Measurements from ENCODE around the gene ARL15. TPM values are rescaled to one million over a fixed set of nuclear protein-coding genes. Genes with fewer than 3 reads are reported as not detected.
"Not testable (repeated sequence)": the region's sequence is repeated elsewhere in the genome, so short reads cannot be mapped to it uniquely, and the experiment has no call there.

The ARL15 gene
- total RNA-seq, 4 donors from 2014 or later, result 36.2 to 338 (median 69.0) TPM

- Histone ChIP-seq H3K27me3 (no peaks in the 10 kb centered on the region), H3K9me3 (no peaks in the 10 kb centered on the region), H3K27ac (no peak overlapping the region), H3K36me3 (no peaks in the 10 kb centered on the region), H3K4me1 (no peaks in the 10 kb centered on the region), H3K4me3 (no peak overlapping the region)
- no peak for DNase-seq
- no peak for TF ChIP-seq CTCF (IDR thresholded peaks at IDR 0.05)
- TF ChIP-seq POLR2A (IDR thresholded peaks at IDR 0.05), result no peak
- intact Hi-C loops (cut with DNase I; ENCODE audit: low total_unique reads), result no loop called here
Measured at GRCh38 chr5:54062958-54063357, 247.4 kb downstream of the ARL15 start.

- H3K36me3 ChIP-seq; DNase-seq; H3K9me3 ChIP-seq; H3K27me3 ChIP-seq; H3K27ac ChIP-seq; H3K4me1 ChIP-seq; intact Hi-C loops (cut with DNase I; ENCODE audit: low total_unique reads); H3K4me3 ChIP-seq: not testable (repeated sequence)
Measured at GRCh38 chr5:54060919-54061318, 249.5 kb downstream of the ARL15 start.

GRCh38 chr5:54049963-54050362 lies 260.4 kb downstream of the ARL15 start:
- no peak for TF ChIP-seq POLR2A (IDR thresholded peaks at IDR 0.05)
- H3K27me3 ChIP-seq, result no peaks in the 10 kb centered on the region
- intact Hi-C loops (cut with DNase I; ENCODE audit: low total_unique reads), result no loop called here
- H3K4me1 ChIP-seq, result no peaks in the 10 kb centered on the region
- H3K4me3 ChIP-seq, result no peak overlapping the region
- H3K36me3 ChIP-seq, result no peaks in the 10 kb centered on the region
- no peaks in the 10 kb centered on the region for H3K9me3 ChIP-seq
- H3K27ac ChIP-seq, result no peak overlapping the region
- DNase-seq, result no peak

- H3K36me3 ChIP-seq, result no peaks in the 10 kb centered on the region
- no peak overlapping the region for H3K27ac ChIP-seq
- no peaks in the 10 kb centered on the region for H3K27me3 ChIP-seq
- intact Hi-C loops (cut with DNase I; ENCODE audit: low total_unique reads), result no loop called here
- no peak for TF ChIP-seq CTCF (IDR thresholded peaks at IDR 0.05)
- TF ChIP-seq POLR2A (IDR thresholded peaks at IDR 0.05), result no peak
- DNase-seq, result no peak
- H3K9me3 ChIP-seq, result no peaks in the 10 kb centered on the region
- no peaks in the 10 kb centered on the region for H3K4me1 ChIP-seq
- H3K4me3 ChIP-seq, result no peak overlapping the region
Measured at GRCh38 chr5:54049144-54049543, 261.2 kb downstream of the ARL15 start.

- Histone ChIP-seq H3K4me3 (no peak overlapping the region), H3K27ac (no peak overlapping the region), H3K4me1 (no peaks in the 10 kb centered on the region), H3K9me3 (no peaks in the 10 kb centered on the region), H3K27me3 (no peaks in the 10 kb centered on the region), H3K36me3 (no peaks in the 10 kb centered on the region)
- TF ChIP-seq POLR2A (IDR thresholded peaks at IDR 0.05), result no peak
- no peak for TF ChIP-seq CTCF (IDR thresholded peaks at IDR 0.05)
- no peak for DNase-seq
- intact Hi-C loops (cut with DNase I; ENCODE audit: low total_unique reads), result no loop called here
Measured at GRCh38 chr5:54045077-54045792, 265.1 kb downstream of the ARL15 start.

GRCh38 chr5:54044276-54044675 lies 266.1 kb downstream of the ARL15 start:
- H3K27ac ChIP-seq; DNase-seq; intact Hi-C loops (cut with DNase I; ENCODE audit: low total_unique reads); H3K9me3 ChIP-seq; H3K27me3 ChIP-seq; H3K36me3 ChIP-seq; H3K4me3 ChIP-seq; H3K4me1 ChIP-seq: not testable (repeated sequence)

GRCh38 chr5:54040804-54041203 lies 269.6 kb downstream of the ARL15 start:
- intact Hi-C loops (cut with DNase I; ENCODE audit: low total_unique reads), result no loop called here
- Histone ChIP-seq H3K27ac (no peak overlapping the region), H3K9me3 (no peaks in the 10 kb centered on the region), H3K4me3 (no peak overlapping the region), H3K4me1 (no peaks in the 10 kb centered on the region), H3K36me3 (no peaks in the 10 kb centered on the region), H3K27me3 (no peaks in the 10 kb centered on the region)
- no peak for TF ChIP-seq CTCF (IDR thresholded peaks at IDR 0.05)
- TF ChIP-seq POLR2A (IDR thresholded peaks at IDR 0.05), result no peak
- no peak for DNase-seq
